Tongue (tissue), 2 donors: ENCODE measurements around the gene PRKRIP1. TPM values are rescaled to one million over a fixed set of nuclear protein-coding genes. Genes with fewer than 3 reads are reported as not detected.
"Not testable (repeated sequence)": the region's sequence is repeated elsewhere in the genome, so short reads cannot be mapped to it uniquely, and the experiment has no call there.

Experiments used
- DNase-seq: peaks from one replicate; pipeline ENCODE4 v3.0.0-alpha.2; 2015
- total RNA-seq: library from RNA; depleted of rRNA; stranded (reverse); fragments of >200 nt; gene quantifications from one replicate; pipeline ENCODE4 v1.2.3, GENCODE V29; 2014

Gene PRKRIP1, protein sequence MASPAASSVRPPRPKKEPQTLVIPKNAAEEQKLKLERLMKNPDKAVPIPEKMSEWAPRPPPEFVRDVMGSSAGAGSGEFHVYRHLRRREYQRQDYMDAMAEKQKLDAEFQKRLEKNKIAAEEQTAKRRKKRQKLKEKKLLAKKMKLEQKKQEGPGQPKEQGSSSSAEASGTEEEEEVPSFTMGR
- total RNA-seq: 35.2 TPM

DNA sequence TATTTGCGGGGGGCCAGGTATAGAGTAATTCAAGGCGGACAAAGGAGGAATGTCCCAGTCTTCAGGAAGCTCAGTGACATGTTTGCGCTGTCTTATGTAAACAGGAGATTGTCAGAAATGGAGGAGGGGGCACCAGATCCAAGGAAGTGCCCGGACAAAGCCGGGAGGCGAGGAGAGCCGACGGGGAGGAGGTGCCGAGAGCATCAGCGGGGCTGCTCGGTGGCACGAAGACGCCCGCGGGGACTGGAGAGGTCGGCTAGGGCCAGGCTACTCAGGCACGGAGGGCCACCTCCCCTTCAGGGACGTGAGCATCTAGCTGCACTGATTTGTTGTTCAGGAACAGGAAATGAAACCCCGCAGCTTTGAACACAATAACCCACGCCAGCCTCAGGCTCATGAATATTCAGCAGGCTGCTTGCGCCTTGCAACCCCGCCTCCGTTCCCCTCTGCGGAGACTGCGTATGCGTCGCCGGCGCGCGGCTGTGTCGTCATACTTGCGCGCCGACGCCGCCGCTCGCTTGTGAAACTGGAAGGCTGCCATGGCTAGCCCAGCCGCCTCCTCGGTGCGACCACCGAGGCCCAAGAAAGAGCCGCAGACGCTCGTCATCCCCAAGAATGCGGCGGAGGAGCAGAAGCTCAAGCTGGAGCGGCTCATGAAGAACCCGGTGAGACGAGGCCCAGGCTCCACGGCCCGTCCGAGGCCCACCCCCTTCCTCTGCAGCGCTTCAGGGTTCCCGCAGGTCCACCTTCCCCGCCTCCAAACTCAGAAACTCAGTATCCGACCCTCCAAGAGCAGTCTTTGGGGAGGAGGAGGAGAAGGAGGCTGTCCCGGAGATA, at the start of gene PRKRIP1:
Gene PRKRIP1 (plus strand): TSS at position 491 of the 837 bp plus-strand sequence. CDS start 49 bp downstream, at position 540.
- DNase-seq: peak; percentile 92

DNA sequence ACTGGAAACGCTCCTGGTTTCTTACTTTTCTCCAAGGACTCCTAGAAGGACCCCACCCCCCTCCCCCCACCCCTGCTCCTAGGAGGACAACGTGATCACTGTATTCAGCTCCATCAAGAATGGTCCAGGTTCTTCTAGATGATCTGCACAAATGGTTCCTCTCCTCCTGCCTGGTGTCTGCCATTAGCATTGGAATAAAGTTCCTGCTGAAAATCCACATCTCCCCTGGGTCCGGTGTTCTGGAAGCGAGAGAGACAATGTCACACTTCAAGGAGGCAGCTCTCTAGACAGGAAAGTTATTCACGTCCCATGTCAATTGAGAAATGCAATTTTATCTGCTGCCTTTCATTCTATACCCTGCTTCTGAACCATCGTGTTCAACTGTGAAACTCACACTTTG, 49.2 kb upstream of the PRKRIP1 start:
- not testable (repeated sequence) for DNase-seq

DNA sequence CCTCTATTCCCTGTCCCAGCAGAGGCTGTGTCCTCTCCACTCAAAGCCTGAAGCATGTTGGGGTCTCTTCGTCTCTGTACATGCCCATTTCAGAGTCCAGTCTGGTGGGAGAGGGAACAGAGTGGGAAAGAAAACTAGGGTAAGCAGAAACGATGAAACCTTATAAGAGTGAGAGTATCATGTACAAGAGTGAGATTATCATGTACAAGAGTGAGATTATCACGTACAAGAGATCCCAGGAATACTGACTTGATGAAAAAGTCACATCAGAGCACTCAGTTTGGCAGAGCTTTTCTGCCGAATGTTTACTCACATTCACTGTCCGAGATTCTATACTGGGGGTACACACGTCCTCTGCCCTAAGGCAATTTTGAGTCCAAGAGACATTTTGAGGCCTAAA, 39.8 kb upstream of the PRKRIP1 start, which contains the start of gene SPDYE6:
Gene SPDYE6 (minus strand): TSS at position 101 of the 400 bp plus-strand sequence. CDS start 421 bp downstream, outside the sequence.
- not testable (repeated sequence) for DNase-seq

DNA sequence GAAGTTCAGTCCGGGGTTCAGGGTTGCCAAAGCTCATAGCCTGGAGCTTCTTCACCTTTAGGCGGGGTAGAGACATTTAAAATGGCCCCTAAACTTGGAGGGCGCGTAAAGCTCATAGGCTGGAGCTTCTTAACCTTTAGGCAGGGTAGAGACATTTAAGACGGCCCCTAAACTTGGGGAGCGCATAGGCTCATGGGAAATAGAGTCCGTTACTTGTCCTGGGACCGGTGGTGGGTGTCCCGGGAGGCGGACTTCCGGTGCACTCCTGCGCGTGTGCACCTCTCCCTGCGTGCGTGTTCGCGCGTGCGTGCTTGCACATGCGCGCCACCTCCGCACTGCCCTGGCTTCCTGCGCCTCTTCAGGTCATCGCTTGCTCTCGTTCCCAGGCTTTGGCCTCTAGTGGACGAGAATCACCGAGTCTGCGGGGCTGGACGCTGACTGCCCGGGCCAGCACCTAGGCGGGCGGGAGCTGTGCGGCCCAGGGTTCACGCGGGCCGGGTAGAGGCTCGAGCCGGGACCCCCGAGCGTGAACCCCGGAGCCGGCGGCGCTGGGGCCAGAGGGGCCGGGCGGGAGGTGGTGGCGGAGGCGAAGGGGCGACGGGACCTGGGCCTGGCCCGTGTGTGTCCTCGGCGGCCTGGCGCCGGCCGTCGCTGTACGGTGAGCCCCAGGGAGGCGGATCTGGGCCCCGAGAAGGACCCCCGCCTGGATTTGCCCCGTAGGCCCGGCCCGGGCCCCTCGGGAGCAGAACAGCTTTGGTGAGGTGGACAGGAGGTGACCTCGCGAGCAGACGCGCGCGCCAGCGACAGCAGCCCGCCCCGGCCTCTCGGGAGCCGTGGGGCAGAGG, 32.4 kb upstream of the PRKRIP1 start:
- peak; percentile 99 for DNase-seq

DNA sequence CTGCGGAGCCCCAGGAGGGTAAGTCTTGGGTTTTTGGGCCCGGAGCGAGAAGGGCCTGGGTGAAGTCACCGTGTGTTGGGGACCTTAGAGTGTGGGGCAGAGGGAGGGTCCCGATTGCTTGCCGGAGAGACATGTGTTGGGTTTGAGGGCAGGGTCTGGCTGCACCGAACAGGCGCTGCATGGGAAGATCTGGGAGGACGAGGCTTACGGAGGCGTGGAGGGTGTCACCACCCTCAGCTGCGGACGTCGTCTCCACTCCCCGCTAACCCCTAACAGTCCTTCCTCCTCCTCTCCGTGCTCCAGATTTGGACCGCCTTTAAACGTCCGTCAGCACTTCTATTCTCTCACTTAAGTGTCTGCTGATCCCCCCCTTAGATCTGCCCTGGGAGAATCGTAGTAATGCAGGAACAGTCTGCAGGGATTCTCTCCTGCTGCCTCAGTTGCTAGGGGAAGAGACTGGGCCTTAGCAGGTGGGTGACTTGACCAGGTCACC, 31.7 kb upstream of the PRKRIP1 start:
- DNase-seq: not testable (repeated sequence)

DNA sequence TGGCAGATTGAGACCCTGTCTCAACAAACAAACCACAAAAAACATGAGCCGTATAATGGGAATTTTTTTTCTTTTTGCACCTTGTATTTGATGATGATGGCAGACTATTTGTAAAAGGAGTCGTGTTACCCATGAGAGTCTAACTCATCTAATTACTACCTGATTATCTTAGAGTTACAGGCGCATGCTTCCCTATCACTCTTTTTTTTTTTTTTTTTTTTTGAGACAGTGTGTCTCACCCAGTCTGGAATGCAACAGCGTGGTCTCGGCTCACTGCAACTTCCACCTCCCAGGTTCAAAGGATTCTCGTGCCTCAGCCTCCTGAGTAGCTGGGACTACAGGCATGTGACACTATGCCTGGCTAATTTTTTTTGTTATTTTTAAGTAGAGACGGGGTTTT, 30.8 kb upstream of the PRKRIP1 start:
- not testable (repeated sequence) for DNase-seq

DNA sequence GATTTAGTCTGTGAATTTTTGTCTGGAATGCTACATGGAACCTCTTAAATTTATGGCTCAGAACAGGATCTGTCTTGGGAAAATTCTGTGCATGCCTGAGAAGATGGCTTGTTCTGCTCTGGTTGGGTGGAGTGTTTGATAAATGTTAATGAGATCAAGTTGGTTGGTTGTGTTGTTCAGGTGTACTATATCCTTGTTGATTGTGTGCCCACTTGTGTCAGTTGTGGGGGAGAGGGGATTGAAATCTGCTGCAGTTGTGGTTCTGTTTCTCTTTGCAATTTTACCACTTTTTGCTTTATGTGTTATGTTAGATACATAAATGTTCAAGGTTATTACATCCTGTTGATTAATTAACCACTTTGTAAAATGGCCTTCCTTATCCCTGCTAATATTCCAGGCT, 26.1 kb upstream of the PRKRIP1 start:
- DNase-seq: not testable (repeated sequence)

DNA sequence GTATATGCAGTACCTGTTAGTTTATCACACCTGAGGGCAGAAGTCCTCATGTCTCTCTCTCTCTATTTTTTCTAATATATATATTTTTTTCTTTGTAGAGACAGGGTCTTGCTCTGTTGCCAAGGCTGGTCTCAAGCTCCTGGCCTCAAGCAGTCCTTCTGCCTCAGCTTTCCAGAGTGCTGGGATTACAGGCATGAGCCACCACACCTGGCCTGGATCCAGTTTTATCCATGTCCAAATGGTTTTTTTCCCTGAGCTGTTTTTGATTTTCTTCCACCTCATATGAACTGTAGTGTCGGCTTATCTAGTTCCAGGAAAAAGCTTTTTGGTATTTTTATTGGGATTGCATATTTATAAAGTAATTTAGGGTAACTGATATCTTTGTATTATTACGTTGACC, 23.4 kb upstream of the PRKRIP1 start:
- not testable (repeated sequence) for DNase-seq

DNA sequence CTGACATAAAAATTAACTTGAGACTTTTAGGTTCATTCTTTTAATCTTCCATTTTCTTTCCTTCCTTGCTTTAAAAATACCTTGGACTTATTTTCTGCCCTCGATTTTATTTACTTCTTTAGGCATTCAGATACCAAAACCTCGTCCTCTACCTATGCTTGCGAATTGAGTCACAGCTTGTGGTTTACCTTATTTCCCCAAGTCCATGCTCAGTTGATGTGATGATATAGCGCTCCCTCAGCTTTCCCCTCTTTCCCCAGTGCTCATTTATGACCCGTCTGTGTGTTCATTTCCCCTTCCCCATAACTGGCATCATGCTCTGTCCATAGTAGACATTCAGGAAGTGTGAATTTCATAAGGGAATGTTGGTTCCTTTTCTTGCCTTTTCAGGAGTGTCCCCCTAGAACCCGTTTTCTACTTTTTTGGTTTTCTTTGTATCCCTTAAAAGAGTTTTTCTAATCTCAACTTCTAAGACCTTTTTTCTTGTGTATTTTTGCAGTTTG, 19.1 kb upstream of the PRKRIP1 start:
- no peak for DNase-seq

DNA sequence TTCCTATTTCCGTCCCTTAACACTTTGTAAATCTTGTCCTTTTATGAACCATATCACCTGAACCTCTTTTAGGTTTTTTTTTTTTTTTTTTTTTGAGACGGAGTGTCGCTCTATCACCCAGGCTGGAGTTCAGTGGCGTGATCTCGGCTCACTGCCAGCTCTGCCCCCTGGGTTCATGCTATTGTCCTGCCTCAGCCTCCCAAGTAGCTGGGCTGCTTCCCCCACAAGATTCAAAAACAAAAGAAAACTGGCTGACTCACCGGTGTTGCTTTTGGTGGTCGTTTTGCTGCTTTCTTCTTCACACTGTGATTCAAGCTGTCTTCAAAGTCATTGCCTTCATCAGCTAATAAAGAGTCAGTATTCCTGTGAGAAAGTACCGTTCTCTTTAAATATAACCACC, 15.3 kb upstream of the PRKRIP1 start:
- DNase-seq: not testable (repeated sequence)

DNA sequence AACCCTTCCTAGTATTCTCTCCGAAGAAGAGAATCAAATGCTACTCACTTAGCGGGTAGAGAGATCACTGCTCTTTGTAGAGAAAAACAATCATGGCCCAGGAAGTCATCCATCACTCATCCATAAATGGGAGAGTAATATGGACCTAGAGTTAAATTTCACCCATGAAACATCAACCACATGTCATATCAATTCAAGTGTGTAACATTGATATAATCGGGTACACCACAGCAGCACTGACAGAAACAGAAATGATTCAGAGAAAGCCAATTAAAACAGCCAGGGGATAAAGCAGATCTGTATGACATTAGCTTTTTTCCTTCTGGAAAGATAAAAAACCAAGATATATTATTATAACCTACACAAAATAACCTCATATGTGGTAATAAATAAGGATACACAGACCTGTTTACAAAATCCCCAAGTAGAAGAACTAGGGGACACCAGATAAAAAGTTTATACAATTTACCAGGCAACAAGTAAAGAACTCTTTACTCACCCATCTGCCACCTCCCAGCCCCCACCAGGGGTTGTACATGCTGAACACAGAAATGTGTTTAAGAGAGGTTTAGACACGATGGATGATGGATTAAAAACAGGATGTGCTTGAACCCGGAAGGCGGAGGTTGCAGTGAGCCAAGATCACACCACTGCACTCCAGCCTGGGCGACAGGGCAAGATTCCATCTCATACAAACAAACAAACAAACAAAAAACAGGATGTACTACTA, 14.3 kb upstream of the PRKRIP1 start:
- DNase-seq: not testable (repeated sequence)

DNA sequence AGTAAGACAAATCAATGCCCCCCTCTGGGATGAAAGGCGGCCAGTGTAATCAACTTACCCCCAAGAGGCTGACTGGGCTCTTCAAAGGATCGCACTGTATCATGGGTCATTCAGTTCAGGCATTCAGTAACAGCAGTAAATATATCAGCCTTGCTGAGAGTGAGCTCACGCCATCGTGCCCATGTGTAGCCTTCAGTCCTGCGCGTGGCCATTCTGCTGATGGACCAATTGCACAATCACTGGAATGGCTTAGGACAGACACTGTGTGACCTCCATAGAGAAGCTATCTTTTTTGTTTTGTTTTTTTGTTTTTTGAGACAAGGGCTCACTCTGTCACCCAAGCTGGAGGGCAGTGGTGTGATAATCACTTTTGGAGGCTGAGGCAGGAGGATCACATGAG, 9.1 kb upstream of the PRKRIP1 start:
- DNase-seq: no peak

DNA sequence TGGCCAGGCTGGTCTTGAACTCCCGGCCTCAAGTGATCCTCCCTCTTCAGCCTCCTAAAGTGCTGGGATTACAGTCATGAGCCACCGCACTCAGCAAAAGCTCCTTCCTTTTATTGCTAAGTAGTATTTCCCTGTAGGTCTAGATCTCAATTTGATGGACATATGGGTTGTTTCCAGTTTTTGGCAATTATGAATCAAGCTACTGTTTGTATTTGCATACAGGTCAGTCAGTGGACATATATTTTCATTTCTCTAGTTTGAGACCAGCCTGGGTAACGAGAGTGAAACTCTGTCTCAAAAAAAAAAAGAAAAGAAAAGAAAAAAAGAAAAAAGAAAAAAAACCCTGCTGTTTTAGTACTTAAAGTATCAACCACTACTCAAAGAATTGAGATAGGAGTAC, 6.4 kb upstream of the PRKRIP1 start:
- DNase-seq: no peak

DNA sequence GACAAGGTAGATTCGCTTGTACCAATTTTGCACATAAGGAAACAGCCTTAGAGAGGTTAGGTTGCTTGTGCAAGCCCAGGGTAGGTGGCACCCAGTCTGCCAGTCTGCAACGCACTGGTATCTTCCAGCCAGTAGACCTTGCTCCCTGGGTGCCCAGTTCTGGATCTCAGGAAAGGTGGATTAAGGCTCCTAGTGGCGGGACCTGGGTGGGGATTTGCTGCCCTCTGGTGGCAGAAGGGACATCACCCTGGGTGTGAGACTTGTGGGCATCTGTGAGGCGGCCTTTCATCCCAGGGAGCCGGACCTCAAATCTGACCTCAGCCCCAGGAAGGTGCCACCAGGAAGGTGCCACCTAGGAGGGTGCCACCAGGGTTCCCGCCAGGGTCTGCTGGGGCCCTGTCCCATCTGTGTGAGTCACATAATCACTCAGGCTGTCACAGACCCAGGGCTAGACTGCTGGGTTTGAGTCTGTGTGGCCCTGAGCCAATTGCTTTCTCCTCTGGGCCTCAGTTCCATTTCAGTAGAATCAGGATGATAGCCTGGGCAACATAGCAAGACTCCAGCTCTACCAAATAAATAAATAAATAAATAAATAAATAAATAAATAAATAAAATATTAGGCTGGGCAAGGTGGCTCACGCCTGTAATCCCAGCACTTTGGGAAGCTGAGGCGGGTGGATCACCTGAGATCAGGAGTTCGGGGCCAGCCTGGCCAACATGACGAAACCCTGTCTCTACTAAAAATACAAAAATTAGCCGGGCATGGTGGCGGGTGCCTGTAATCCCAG, 5.3 kb upstream of the PRKRIP1 start:
- DNase-seq: peak; percentile 90

DNA sequence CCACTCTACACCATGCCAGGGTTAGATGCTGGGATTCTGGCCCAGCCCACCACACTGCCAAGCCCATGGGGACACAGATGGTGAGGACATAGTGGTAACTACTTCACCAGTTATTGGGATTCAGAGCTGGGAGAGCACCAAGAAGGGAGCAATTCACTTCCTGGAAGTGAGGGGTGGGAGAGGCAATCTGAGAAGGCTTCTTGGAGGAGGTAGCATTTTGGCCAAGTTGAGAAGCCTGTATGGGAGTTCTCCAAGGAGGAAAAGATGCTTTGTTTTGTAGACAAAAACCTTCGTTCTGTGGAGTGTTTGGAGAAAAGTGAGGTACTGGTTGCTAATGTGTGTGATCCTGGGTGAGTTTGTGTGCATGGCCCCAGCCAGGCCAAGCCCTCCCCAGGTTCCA, 3.8 kb upstream of the PRKRIP1 start:
- DNase-seq: no peak

DNA sequence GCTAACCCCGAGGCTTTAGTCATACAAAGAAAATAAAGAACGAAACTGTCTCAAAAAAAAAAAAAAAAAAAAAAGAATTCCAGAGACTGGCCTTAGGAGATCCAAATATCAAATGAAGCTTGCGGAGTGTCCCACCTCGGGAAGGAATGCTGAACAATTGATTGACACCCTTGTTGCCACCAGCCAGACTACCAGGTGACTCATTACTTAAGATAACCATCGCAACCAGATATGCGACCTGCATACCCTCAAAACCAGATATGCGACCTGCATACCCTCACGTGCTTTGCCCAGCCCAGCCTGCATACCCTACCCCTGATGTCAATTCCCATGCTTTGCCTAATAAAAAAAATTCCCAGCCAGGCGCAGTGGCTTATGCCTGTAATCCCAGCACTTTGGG, 2.7 kb upstream of the PRKRIP1 start:
- no peak for DNase-seq

DNA sequence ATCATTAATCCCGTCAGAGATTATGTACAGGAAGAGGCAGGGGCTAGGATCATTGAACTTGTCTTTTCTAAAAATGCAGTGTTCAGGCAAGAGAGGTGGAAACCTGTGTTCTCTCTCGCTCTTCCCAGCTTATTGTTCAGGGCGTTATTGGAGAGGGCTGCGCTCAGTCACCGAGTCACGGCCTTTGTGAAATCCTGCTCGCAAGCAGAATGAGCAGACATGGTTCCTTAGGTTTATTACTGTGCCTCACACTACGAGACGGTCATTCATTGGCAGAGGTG, 631 bp upstream of the PRKRIP1 start:
- DNase-seq: no peak

DNA sequence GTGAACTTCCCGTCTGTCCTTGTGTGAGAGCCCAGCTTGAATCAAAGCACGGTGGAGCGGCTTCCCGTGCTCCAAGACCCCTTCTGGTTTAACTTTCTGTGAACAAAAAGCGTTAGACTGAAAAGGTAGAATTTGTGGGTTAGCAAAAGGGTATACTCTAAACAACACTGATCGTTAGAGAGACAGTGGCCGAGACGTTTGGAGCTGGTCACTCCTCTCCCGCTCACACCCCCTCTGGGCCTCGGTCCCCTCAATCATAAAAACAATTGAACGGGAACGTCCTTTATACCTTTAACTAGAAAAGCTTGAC, 502 bp downstream of the PRKRIP1 start:
- no peak for DNase-seq

DNA sequence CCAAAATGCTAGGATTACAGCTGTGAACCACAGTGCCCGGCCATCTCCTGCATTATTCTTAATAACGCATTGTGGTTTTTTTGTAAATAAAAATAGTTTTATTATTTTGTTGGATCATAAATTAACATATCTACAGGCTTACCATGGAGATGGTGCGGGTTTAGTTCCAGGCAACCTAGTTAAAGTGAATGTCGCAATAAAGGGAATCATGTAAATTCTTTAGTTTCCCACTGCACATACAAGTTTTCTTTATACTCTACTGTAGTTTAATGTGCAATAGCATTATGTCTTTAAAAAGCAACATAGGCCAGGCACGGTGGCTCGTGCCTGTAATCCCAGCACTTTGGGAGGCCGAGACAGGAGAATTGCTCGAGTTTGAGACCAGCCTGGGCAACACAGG, 2.4 kb downstream of the PRKRIP1 start:
- DNase-seq: no peak

DNA sequence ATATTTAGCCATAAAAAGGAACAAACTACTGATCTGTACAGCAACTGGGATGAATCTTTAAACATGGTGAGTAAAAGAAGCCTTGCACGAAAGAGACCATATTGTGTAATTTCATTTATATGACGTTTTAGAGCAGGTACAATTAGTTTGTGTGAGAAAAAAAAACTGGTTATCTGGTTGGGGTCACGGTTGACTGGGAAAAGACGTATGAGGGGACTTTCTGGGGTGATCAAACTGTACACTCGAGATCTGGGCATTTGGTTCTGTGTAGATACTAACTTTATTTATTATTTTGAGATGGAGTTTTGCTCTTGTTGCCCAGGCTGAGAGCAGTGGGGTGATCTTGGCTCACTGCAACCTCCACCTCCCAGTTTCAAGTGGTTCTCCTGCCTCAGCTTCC, 4.2 kb downstream of the PRKRIP1 start:
- no peak for DNase-seq

DNA sequence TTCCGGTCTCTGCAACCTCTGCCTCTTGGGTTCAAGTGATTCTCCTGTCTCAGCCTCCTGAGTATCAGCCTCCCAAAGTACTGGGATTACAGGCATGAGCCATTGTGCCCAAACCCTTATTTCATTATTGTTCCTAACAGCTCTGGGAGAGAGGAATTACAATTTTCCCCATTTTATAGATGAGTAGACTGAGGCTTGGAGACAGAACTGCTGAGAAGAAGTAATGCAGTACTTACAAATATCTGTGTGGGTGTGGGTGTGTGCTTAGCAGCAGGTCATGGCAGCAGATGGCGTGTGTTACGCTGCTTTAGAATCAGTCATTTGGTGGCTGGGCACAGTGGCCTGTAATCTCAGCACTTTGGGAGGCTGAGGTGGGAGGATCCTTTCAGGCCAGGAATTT, 7.4 kb downstream of the PRKRIP1 start:
- DNase-seq: no peak
